GM23248 (cell line): ENCODE data around the gene WIZ. TPM values are rescaled to one million over a fixed set of nuclear protein-coding genes. Genes with fewer than 3 reads are reported as not detected.

Source experiments
- DNase-seq: peaks from one replicate; pipeline ENCODE4 v3.0.0-alpha.2; 2015
- H2AFZ ChIP-seq: fragments of 200-600 bp; sonication (generic); 2 replicates; pipeline ENCODE4 v1.6.1; 2016; ENCODE audit warnings: antibody characterized with exemption
- H3F3A ChIP-seq: fragments of 200-600 bp; sonication (generic); 2 replicates; pipeline ENCODE4 v1.6.1; 2016; ENCODE audit warnings: mild to moderate bottlenecking, antibody characterized with exemption, mixed run types; ENCODE audit not compliant: insufficient read depth
- H3K27ac ChIP-seq: fragments of 200-600 bp; sonication (generic); 2 replicates; pipeline ENCODE4 v1.5.1; 2016; ENCODE audit warnings: mild to moderate bottlenecking
- H3K27me3 ChIP-seq: fragments of 200-600 bp; sonication (generic); replicated peaks from 2 replicates; pipeline ENCODE4 v1.6.1; 2016; ENCODE audit warnings: mild to moderate bottlenecking; ENCODE audit not compliant: insufficient read depth
- H3K36me3 ChIP-seq: fragments of 200-600 bp; sonication (generic); 2 replicates; pipeline ENCODE4 v1.6.1; 2016; ENCODE audit warnings: low read depth, mild to moderate bottlenecking
- H3K4me1 ChIP-seq: fragments of 200-600 bp; sonication (generic); 2 replicates; pipeline ENCODE4 v1.6.1; 2016; ENCODE audit warnings: mild to moderate bottlenecking; ENCODE audit not compliant: insufficient read depth
- H3K4me2 ChIP-seq: fragments of 200-600 bp; sonication (generic); one replicate; pipeline ENCODE4 v1.6.1; 2016; ENCODE audit warnings: mild to moderate bottlenecking; ENCODE audit not compliant: unreplicated experiment
- H3K4me3 ChIP-seq: fragments of 200-600 bp; sonication (generic); 2 replicates; pipeline ENCODE4 v1.5.1; 2016; ENCODE audit warnings: mild to moderate bottlenecking
- H3K79me2 ChIP-seq: fragments of 200-600 bp; sonication (generic); 2 replicates; pipeline ENCODE4 v1.6.1; 2016; ENCODE audit warnings: mild to moderate bottlenecking; ENCODE audit not compliant: insufficient read depth
- H3K9ac ChIP-seq: fragments of 200-600 bp; sonication (generic); 2 replicates; pipeline ENCODE4 v1.6.1; 2016; ENCODE audit warnings: mild to moderate bottlenecking
- H3K9me2 ChIP-seq: fragments of 200-600 bp; sonication (generic); 2 replicates; pipeline ENCODE4 v1.6.1; 2016; ENCODE audit warnings: mixed run types, mild to moderate bottlenecking, moderate library complexity; ENCODE audit not compliant: insufficient read depth
- H3K9me3 ChIP-seq: fragments of 200-600 bp; sonication (generic); one replicate; pipeline ENCODE4 v1.6.1; 2017; ENCODE audit warnings: low read depth
- H4K20me1 ChIP-seq: fragments of 200-600 bp; sonication (generic); 2 replicates; pipeline ENCODE4 v1.6.0; 2016; ENCODE audit not compliant: insufficient read depth
- EZH2 ChIP-seq: fragments of 200-600 bp; sonication (generic); IDR thresholded peaks from 2 replicates; pipeline ENCODE4 v1.6.1; 2018; ENCODE audit warnings: antibody characterized with exemption, mild to moderate bottlenecking; ENCODE audit not compliant: insufficient read depth, poor library complexity, severe bottlenecking
- EZH2phosphoT487 ChIP-seq: fragments of 200-600 bp; sonication (generic); IDR thresholded peaks from 2 replicates; pipeline ENCODE4 v1.6.1; 2018; ENCODE audit warnings: antibody characterized with exemption, moderate library complexity, mild to moderate bottlenecking, low read depth; ENCODE audit not compliant: insufficient read depth
- WGBS, 2 experiments: methylation state at CpG; one replicate each; pipeline ENCODE4 v1.1.6; 2015 to 2017; ENCODE audit warnings: low lambda C conversion rate in 2 of 2, low coverage in 1 of 2; ENCODE audit errors: missing lambda C conversion rate in 2 of 2; 5-methylcytosine and 5-hydroxymethylcytosine counted together
- in situ Hi-C: fragments of 300-500 bp; cut with MboI; formaldehyde crosslinking; loops from 2 replicates; pipeline ENCODE4 v1.15.0; 2020
- polyA plus RNA-seq: library from polyadenylated mRNA; unstranded; fragments of >200 nt; fragmentation: Nextera tagmentation; extraction: Ambion mirVana; gene quantifications from 2 replicates; pipeline ENCODE4 v1.2.1, GENCODE V29; 2016
- total RNA-seq: library from RNA; depleted of rRNA; stranded (reverse); fragments of >200 nt; shearing (Covaris generic); gene quantifications from 2 replicates; pipeline ENCODE4 v1.2.3, GENCODE V29; 2014

Gene WIZ
- total and polyA plus RNA-seq, 2 experiments from 2014 or later: 6.1 to 22.0 TPM

DNA sequence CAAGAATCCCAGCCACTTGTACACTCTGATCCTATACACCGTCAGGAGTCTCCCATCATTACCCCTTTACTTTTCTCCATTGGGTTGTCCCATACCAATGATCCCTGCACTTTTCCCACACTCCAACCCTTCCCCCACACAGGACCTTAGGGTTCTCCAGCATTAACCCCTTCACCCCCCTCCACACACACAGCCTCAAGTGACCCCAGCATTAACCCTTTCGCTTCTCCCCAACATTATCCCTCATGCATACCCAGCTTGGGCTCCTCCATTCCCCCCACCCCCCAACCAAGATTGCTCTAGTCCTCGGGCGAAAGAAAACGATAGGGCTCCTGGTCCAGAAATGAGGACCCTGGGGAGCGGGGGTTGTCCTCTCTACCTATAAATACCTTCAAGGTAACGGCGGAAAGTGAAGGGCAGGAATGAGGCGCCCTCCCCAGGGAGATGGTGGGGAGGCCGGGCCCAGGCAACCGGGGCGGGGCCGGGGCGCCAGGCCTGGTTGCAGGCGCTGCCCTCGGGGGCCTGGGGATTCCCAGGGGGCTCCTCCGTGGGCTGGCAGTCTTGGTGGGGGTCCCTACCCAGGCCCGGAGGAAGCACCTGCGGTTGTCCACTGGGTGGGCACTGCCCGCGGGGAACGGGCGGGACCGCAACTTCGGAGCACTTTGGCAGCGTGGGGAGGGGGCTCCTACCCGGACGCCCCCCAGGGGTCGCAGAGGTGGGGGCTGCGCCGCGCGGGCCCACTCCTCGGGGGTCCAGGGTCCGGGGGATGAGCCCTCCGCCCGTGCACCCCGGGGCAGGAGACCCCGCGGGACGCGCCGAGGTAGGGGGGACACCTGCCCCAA lies 757 bp downstream of the WIZ start:
- in situ Hi-C loops: no loop called here
- Histone ChIP-seq H3K27me3 (no peaks in the 10 kb centered on the region), H3K9me2 (no peaks in the 10 kb centered on the region), H3K4me2 (peak overlapping the region; percentile 71), H3K4me3 (peak overlapping the region; percentile 78), H2AFZ (peak overlapping the region; percentile 91), H3K36me3 (no peaks in the 10 kb centered on the region), H3F3A (peaks cover 22% of the 10 kb centered on the region; the same call in 1 of the 2 replicates), H4K20me1 (no peaks in the 10 kb centered on the region), H3K27ac (no peak overlapping the region), H3K4me1 (no peaks in the 10 kb centered on the region; the same call in 1 of the 2 replicates), H3K9me3 (no peaks in the 10 kb centered on the region), H3K9ac (peak overlapping the region; percentile 73), H3K79me2 (no peaks in the 10 kb centered on the region)
- TF ChIP-seq EZH2phosphoT487 (no peak), EZH2 (no peak)
- WGBS, 2 experiments: 2 to 4% methylated on average over 11 to 29 of the region's 43 CpGs
- DNase-seq: peak; percentile 46

DNA sequence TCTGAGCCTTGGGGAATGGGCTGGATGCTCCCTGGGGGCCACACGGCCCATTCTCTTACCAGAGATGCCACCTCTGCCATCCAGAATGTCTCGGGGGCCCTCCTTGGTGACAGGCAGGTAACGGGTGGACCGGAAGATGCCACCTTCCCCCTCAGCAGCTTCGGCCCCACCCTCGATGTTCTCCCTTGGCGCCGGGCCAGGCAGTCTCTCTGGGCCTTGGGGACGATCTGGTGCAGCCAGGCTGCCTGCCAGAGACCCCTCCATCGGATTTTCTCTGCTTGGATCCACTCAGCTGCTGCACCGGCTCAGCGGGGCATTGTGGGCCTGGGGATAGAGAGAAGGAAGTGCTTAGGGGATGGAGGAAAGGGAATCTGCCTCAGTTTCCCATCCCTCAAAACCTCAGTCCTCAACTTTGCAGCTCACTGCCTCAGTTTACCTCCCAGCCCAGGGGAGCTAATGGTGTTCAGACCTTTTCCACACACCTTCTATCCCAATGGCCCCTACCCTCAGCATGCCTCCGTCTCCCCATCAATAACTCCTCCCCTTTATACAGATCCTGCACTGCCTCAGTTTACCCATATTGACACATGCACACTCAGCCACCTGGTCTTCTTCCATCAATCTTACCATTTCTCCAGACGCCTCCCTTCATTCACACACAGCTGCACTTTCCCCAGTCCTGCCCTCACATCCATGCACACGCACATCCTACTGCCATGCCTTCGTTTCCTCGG lies 1.5 kb downstream of the WIZ start:
- TF ChIP-seq EZH2: no peak
- TF ChIP-seq EZH2phosphoT487: no peak
- DNase-seq: no peak
- peaks cover 22% of the 10 kb centered on the region; the same call in 1 of the 2 replicates for H3F3A ChIP-seq
- no peaks in the 10 kb centered on the region for H4K20me1 ChIP-seq
- H3K27ac ChIP-seq: no peak overlapping the region
- H3K4me3 ChIP-seq: no peak overlapping the region
- H3K9me3 ChIP-seq: no peaks in the 10 kb centered on the region
- no peak overlapping the region for H3K9ac ChIP-seq
- no peaks in the 10 kb centered on the region for H3K36me3 ChIP-seq
- H3K27me3 ChIP-seq: no peaks in the 10 kb centered on the region
- in situ Hi-C loops: no loop called here
- H3K79me2 ChIP-seq: no peaks in the 10 kb centered on the region
- 49 to 51% methylated on average over 17 of the region's 17 CpGs for WGBS, 2 experiments
- no peak overlapping the region for H2AFZ ChIP-seq
- no peaks in the 10 kb centered on the region for H3K9me2 ChIP-seq
- H3K4me2 ChIP-seq: no peak overlapping the region
- no peaks in the 10 kb centered on the region; the same call in 1 of the 2 replicates for H3K4me1 ChIP-seq

DNA sequence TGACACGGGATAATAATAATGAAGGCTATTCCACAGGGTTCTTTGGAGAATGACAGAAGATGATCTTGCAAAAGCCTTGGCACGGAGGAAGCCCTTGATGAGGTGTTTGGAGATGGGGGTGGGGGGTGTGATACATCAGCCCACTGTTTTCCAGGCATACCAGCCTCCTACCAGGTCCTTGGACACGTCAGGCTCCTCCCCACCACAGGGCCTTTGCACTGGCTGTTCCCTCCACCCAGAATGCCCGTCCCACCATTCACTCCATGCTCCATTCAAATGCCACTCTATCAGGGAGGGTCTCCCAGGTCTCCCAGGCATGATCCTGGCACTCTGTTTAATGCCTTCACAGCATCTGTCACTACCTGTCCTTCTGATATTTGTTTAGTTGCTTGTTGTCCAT lies 2.7 kb downstream of the WIZ start:
- 75 to 81% methylated on average over 4 of the region's 4 CpGs for WGBS, 2 experiments
- Histone ChIP-seq H3K36me3 (no peaks in the 10 kb centered on the region), H3F3A (peaks cover 20% of the 10 kb centered on the region; the same call in 1 of the 2 replicates), H3K9me3 (no peaks in the 10 kb centered on the region), H3K4me2 (no peak overlapping the region), H3K4me1 (no peaks in the 10 kb centered on the region; the same call in 1 of the 2 replicates), H2AFZ (no peak overlapping the region), H3K4me3 (no peak overlapping the region), H3K9ac (no peak overlapping the region), H3K27ac (no peak overlapping the region), H3K79me2 (no peaks in the 10 kb centered on the region), H4K20me1 (no peaks in the 10 kb centered on the region), H3K27me3 (no peaks in the 10 kb centered on the region), H3K9me2 (no peaks in the 10 kb centered on the region)
- in situ Hi-C loops: no loop called here
- no peak for DNase-seq
- TF ChIP-seq EZH2phosphoT487: no peak
- TF ChIP-seq EZH2: no peak

DNA sequence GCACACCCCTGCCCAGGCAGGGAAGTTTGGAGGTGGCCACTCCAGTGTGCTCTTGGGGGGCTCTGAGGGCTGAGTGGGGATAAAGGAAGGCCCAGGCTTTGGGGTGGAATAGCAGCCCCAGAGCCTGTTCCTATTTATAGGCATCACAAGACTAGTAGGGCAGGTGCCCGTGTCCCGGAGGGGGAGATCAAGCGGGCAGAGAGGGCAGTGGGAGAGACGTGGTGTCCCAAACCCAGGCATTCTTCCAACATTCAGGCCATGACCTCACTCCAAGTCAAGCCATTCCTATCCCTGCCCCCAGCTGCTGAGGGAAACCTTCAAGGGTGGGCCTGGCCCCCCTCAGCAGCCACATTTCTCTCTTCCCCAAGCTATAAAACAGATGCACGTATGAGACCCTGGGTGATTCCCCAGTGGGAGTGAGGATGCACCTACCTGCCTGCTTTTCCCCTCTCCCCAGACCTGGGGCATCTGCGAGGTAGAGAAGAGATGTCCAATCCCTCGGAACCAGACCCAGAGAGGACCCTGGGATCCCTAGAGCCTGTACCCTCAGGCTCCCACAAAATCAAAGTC lies 3.9 kb downstream of the WIZ start:
- Histone ChIP-seq H3K9me2 (no peaks in the 10 kb centered on the region), H3K4me3 (no peak overlapping the region), H3K4me1 (no peaks in the 10 kb centered on the region; the same call in 1 of the 2 replicates), H3K4me2 (no peak overlapping the region), H3K79me2 (no peaks in the 10 kb centered on the region), H3K27me3 (no peaks in the 10 kb centered on the region), H3K9me3 (no peaks in the 10 kb centered on the region), H3K9ac (no peak overlapping the region), H4K20me1 (no peaks in the 10 kb centered on the region), H3F3A (peaks cover 9% of the 10 kb centered on the region; the same call in 1 of the 2 replicates), H3K36me3 (no peaks in the 10 kb centered on the region), H2AFZ (no peak overlapping the region), H3K27ac (no peak overlapping the region)
- TF ChIP-seq EZH2: no peak
- TF ChIP-seq EZH2phosphoT487: no peak
- in situ Hi-C loops: no loop called here
- 65 to 66% methylated on average over 7 of the region's 7 CpGs for WGBS, 2 experiments
- DNase-seq: no peak
